HCT116 (cell line): Measurements from ENCODE around the gene ZNF674.

Experiments
- ATF3 ChIP-seq: IDR thresholded peaks from 2 replicates; pipeline ENCODE4 v1.6.1; 2012
- CEBPB ChIP-seq: IDR thresholded peaks from 2 replicates; pipeline ENCODE4 v1.6.1; 2012; ENCODE audit warnings: low read depth
- CTCF ChIP-seq, 3 experiments: fragments of 200-600 bp in 1 of 3; sonication (generic) in 1 of 3; IDR thresholded peaks in 2 of 3; conservative IDR thresholded peaks in 1 of 3; 2 replicates each; pipeline ENCODE4 v1.5.1; 2012 to 2017; ENCODE audit warnings: low read depth in 2 of 3, low read length in 2 of 3, antibody characterized with exemption in 1 of 3, borderline replicate concordance in 1 of 3, control low read depth in 1 of 3, mild to moderate bottlenecking in 1 of 3, mixed read lengths in 1 of 3, mixed run types in 1 of 3, moderate library complexity in 1 of 3; ENCODE audit not compliant: insufficient read depth in 1 of 3
- EZH2phosphoT487 ChIP-seq: fragments of 200-600 bp; IDR thresholded peaks from 2 replicates; pipeline ENCODE4 v1.6.1; 2018; ENCODE audit warnings: antibody characterized with exemption, borderline replicate concordance
- JUND ChIP-seq: IDR thresholded peaks from 2 replicates; pipeline ENCODE4 v1.6.1; 2012
- POLR2A ChIP-seq: IDR thresholded peaks from 2 replicates; pipeline ENCODE4 v1.7.0; 2011; ENCODE audit warnings: borderline replicate concordance; ENCODE audit not compliant: insufficient read depth, insufficient read length; ENCODE audit errors: extremely low read depth
- POLR2AphosphoS5 ChIP-seq: IDR thresholded peaks from 2 replicates; pipeline ENCODE4 v1.6.1; 2011; ENCODE audit warnings: mild to moderate bottlenecking, low read depth, low read length, moderate library complexity
- RAD21 ChIP-seq: IDR thresholded peaks from 2 replicates; pipeline ENCODE4 v1.6.1; 2012; ENCODE audit warnings: low read depth, mild to moderate bottlenecking
- REST ChIP-seq: IDR thresholded peaks from 2 replicates; pipeline ENCODE4 v1.6.1; 2012; ENCODE audit warnings: low read depth
- SIN3A ChIP-seq: IDR thresholded peaks from 2 replicates; pipeline ENCODE4 v1.6.1; 2012; ENCODE audit warnings: low read depth
- SP1 ChIP-seq: IDR thresholded peaks from 2 replicates; pipeline ENCODE4 v1.6.1; 2012; ENCODE audit warnings: low read depth
- TCF7L2 ChIP-seq: IDR thresholded peaks from 2 replicates; pipeline ENCODE4 v1.7.0; 2011; ENCODE audit warnings: borderline replicate concordance, inconsistent platforms; ENCODE audit not compliant: insufficient read depth, insufficient read length; ENCODE audit errors: extremely low read depth
- ZNF274 ChIP-seq: fragments of 200-500 bp; sonication (Bioruptor generic); IDR thresholded peaks from 2 replicates; pipeline ENCODE4 v1.6.1; 2014; ENCODE audit warnings: mild to moderate bottlenecking, low read depth, low read length, inconsistent platforms

- TF ChIP-seq POLR2A (no peak), RAD21 (no peak), TCF7L2 (no peak), SIN3A (no peak), CEBPB (no peak), ZNF274 (no peak), CTCF (IDR thresholded peaks at IDR 0.05 in 2 of 3, conservative IDR thresholded peaks at IDR 0.05 in 1 of 3; ENCODE audit: borderline replicate concordance in 1 of 3, insufficient read depth in 1 of 3, low read depth in 2 of 3, low read length in 2 of 3) (no peak), ATF3 (no peak), POLR2AphosphoS5 (no peak), EZH2phosphoT487 (no peak), REST (no peak), SP1 (no peak), JUND (no peak)
Observed at GRCh38 chrX:46567388-46567787, 22.2 kb upstream of the ZNF674 start.
